T-helper 1 cell treated with Interleukin-12 subunit alpha and Interleukin-12 subunit beta and Interleukin-4 antibody, amounts not matched to agents 30 μg/mL and 1 μg/mL, for 36 hours (primary cell): Measurements from ENCODE around the gene GREM2.
A peak's percentile ranks its signal among the peaks of the same experiment; 100 is the strongest.

Experiments
- H3K27ac Mint-ChIP-seq: one replicate; pipeline ENCODE4 v1.8.0; 2021; ENCODE audit warnings: mild to moderate bottlenecking, mixed read lengths
- H3K27me3 Mint-ChIP-seq: one replicate; pipeline ENCODE4 v1.8.0; 2021; ENCODE audit warnings: low read depth, mixed read lengths
- H3K36me3 Mint-ChIP-seq: one replicate; pipeline ENCODE4 v1.8.0; 2021; ENCODE audit warnings: low read depth, mixed read lengths
- H3K4me1 Mint-ChIP-seq: one replicate; pipeline ENCODE4 v1.8.0; 2021; ENCODE audit warnings: low read depth, mixed read lengths
- H3K4me3 Mint-ChIP-seq: one replicate; pipeline ENCODE4 v1.8.0; 2021; ENCODE audit warnings: mild to moderate bottlenecking, moderate library complexity, mixed read lengths
- H3K9me3 Mint-ChIP-seq: one replicate; pipeline ENCODE4 v1.8.0; 2021; ENCODE audit warnings: mixed read lengths

The GREM2 gene

GRCh38 chr1:240559781-240560180 is 52.2 kb downstream of the GREM2 start:
- Mint-ChIP-seq H3K9me3 (peaks cover 5% of the 10 kb centered on the region), H3K36me3 (no peaks in the 10 kb centered on the region), H3K4me3 (no peak overlapping the region), H3K4me1 (no peaks in the 10 kb centered on the region), H3K27ac (no peak overlapping the region), H3K27me3 (no peaks in the 10 kb centered on the region)

- no peaks in the 10 kb centered on the region for H3K27me3 Mint-ChIP-seq
- no peak overlapping the region for H3K4me3 Mint-ChIP-seq
- no peaks in the 10 kb centered on the region for H3K36me3 Mint-ChIP-seq
- no peak overlapping the region for H3K27ac Mint-ChIP-seq
- peaks cover 5% of the 10 kb centered on the region for H3K9me3 Mint-ChIP-seq
- H3K4me1 Mint-ChIP-seq: no peaks in the 10 kb centered on the region
Observed at GRCh38 chr1:240555524-240555923, 56.4 kb downstream of the GREM2 start.

GRCh38 chr1:240553351-240553750 is 58.6 kb downstream of the GREM2 start:
- Mint-ChIP-seq H3K9me3 (peaks cover 5% of the 10 kb centered on the region), H3K27ac (no peak overlapping the region), H3K27me3 (no peaks in the 10 kb centered on the region), H3K4me3 (no peak overlapping the region), H3K4me1 (no peaks in the 10 kb centered on the region), H3K36me3 (no peaks in the 10 kb centered on the region)

GRCh38 chr1:240539769-240540414 is 72.1 kb downstream of the GREM2 start:
- H3K4me1 Mint-ChIP-seq: peaks cover 8% of the 10 kb centered on the region
- peak overlapping the region; percentile 6 for H3K27ac Mint-ChIP-seq
- H3K9me3 Mint-ChIP-seq: peaks cover 17% of the 10 kb centered on the region
- peaks cover 3% of the 10 kb centered on the region for H3K36me3 Mint-ChIP-seq
- H3K27me3 Mint-ChIP-seq: no peaks in the 10 kb centered on the region
- H3K4me3 Mint-ChIP-seq: peak overlapping the region; percentile 13

GRCh38 chr1:240538776-240539430 is 73.1 kb downstream of the GREM2 start:
- no peak overlapping the region for H3K27ac Mint-ChIP-seq
- no peaks in the 10 kb centered on the region for H3K27me3 Mint-ChIP-seq
- H3K9me3 Mint-ChIP-seq: peaks cover 17% of the 10 kb centered on the region
- H3K36me3 Mint-ChIP-seq: peaks cover 3% of the 10 kb centered on the region
- H3K4me1 Mint-ChIP-seq: peaks cover 8% of the 10 kb centered on the region
- H3K4me3 Mint-ChIP-seq: no peak overlapping the region

- Mint-ChIP-seq H3K4me3 (no peak overlapping the region), H3K27ac (no peak overlapping the region), H3K36me3 (peaks cover 3% of the 10 kb centered on the region), H3K9me3 (peaks cover 10% of the 10 kb centered on the region), H3K27me3 (no peaks in the 10 kb centered on the region), H3K4me1 (no peaks in the 10 kb centered on the region)
Observed at GRCh38 chr1:240533154-240533780, 78.7 kb downstream of the GREM2 start.

GRCh38 chr1:240528591-240528990 is 83.4 kb downstream of the GREM2 start:
- H3K4me3 Mint-ChIP-seq: no peak overlapping the region
- no peaks in the 10 kb centered on the region for H3K27me3 Mint-ChIP-seq
- no peaks in the 10 kb centered on the region for H3K4me1 Mint-ChIP-seq
- no peak overlapping the region for H3K27ac Mint-ChIP-seq
- no peaks in the 10 kb centered on the region for H3K9me3 Mint-ChIP-seq
- H3K36me3 Mint-ChIP-seq: no peaks in the 10 kb centered on the region

- Mint-ChIP-seq H3K4me3 (no peak overlapping the region), H3K27me3 (no peaks in the 10 kb centered on the region), H3K9me3 (no peaks in the 10 kb centered on the region), H3K4me1 (no peaks in the 10 kb centered on the region), H3K27ac (no peak overlapping the region), H3K36me3 (no peaks in the 10 kb centered on the region)
Observed at GRCh38 chr1:240527086-240527485, 84.9 kb downstream of the GREM2 start.

- no peak overlapping the region for H3K4me3 Mint-ChIP-seq
- no peaks in the 10 kb centered on the region for H3K27me3 Mint-ChIP-seq
- no peaks in the 10 kb centered on the region for H3K36me3 Mint-ChIP-seq
- H3K9me3 Mint-ChIP-seq: no peaks in the 10 kb centered on the region
- no peaks in the 10 kb centered on the region for H3K4me1 Mint-ChIP-seq
- H3K27ac Mint-ChIP-seq: no peak overlapping the region
Observed at GRCh38 chr1:240526312-240526711, 85.6 kb downstream of the GREM2 start.

GRCh38 chr1:240524356-240525069 is 87.4 kb downstream of the GREM2 start:
- H3K4me1 Mint-ChIP-seq: no peaks in the 10 kb centered on the region
- no peak overlapping the region for H3K4me3 Mint-ChIP-seq
- H3K9me3 Mint-ChIP-seq: no peaks in the 10 kb centered on the region
- no peak overlapping the region for H3K27ac Mint-ChIP-seq
- H3K36me3 Mint-ChIP-seq: no peaks in the 10 kb centered on the region
- H3K27me3 Mint-ChIP-seq: no peaks in the 10 kb centered on the region

GRCh38 chr1:240522122-240522822 is 89.7 kb downstream of the GREM2 start:
- peaks cover 3% of the 10 kb centered on the region for H3K27me3 Mint-ChIP-seq
- no peak overlapping the region for H3K4me3 Mint-ChIP-seq
- no peaks in the 10 kb centered on the region for H3K36me3 Mint-ChIP-seq
- no peaks in the 10 kb centered on the region for H3K4me1 Mint-ChIP-seq
- H3K9me3 Mint-ChIP-seq: no peaks in the 10 kb centered on the region
- no peak overlapping the region for H3K27ac Mint-ChIP-seq

- Mint-ChIP-seq H3K9me3 (no peaks in the 10 kb centered on the region), H3K4me1 (no peaks in the 10 kb centered on the region), H3K27me3 (peaks cover 5% of the 10 kb centered on the region), H3K27ac (no peak overlapping the region), H3K4me3 (no peak overlapping the region), H3K36me3 (no peaks in the 10 kb centered on the region)
Observed at GRCh38 chr1:240517891-240518290, 94.1 kb downstream of the GREM2 start.

GRCh38 chr1:240516069-240516468 is 95.9 kb downstream of the GREM2 start:
- Mint-ChIP-seq H3K4me1 (no peaks in the 10 kb centered on the region), H3K27me3 (peaks cover 5% of the 10 kb centered on the region), H3K9me3 (no peaks in the 10 kb centered on the region), H3K27ac (no peak overlapping the region), H3K36me3 (no peaks in the 10 kb centered on the region), H3K4me3 (no peak overlapping the region)

GRCh38 chr1:240515505-240515904 is 96.5 kb downstream of the GREM2 start:
- H3K4me1 Mint-ChIP-seq: no peaks in the 10 kb centered on the region
- no peak overlapping the region for H3K4me3 Mint-ChIP-seq
- no peak overlapping the region for H3K27ac Mint-ChIP-seq

More at GRCh38 chr1:240515505-240515904, 96.5 kb downstream of the GREM2 start:
- Mint-ChIP-seq H3K27me3 (peaks cover 5% of the 10 kb centered on the region), H3K36me3 (no peaks in the 10 kb centered on the region), H3K9me3 (no peaks in the 10 kb centered on the region)
